T47D (cell line): ENCODE measurements around the gene CASR.
"Not testable (repeated sequence)": the region's sequence is repeated elsewhere in the genome, so short reads cannot be mapped to it uniquely, and the experiment has no call there.

Experiments used
- DNase-seq, 2 experiments: peaks; one replicate each; pipeline versions ENCODE4 v3.0.0 to v3.0.0-alpha.2; 2011 to 2012; ENCODE audit warnings: low read depth in 1 of 2, low spot score in 1 of 2
- JUND ChIP-seq: IDR thresholded peaks from 2 replicates; pipeline ENCODE4 v1.6.1; 2012; ENCODE audit warnings: low read depth
- in situ Hi-C: cut with HindIII; loops from 2 replicates; pipeline ENCODE4 v1.10.0; 2016; ENCODE audit warnings: low sequenced_read_pairs, low pct_unique_long_range_greater_than_20kb

CASR gene

GRCh38 chr3:122186372-122186771, 2.9 kb downstream of the CASR start:
- in situ Hi-C loops: no loop called here
- no peak for DNase-seq
- no peak for TF ChIP-seq JUND

- TF ChIP-seq JUND: no peak
- DNase-seq: no peak
- in situ Hi-C loops: no loop called here
These were observed 5.3 kb downstream of the CASR start for GRCh38 chr3:122188737-122189136.

GRCh38 chr3:122189357-122189756, 5.9 kb downstream of the CASR start:
- in situ Hi-C loops: no loop called here
- DNase-seq: no peak
- no peak for TF ChIP-seq JUND

GRCh38 chr3:122190525-122190924, 7.1 kb downstream of the CASR start:
- in situ Hi-C loops: no loop called here
- no peak for TF ChIP-seq JUND
- no peak for DNase-seq

- in situ Hi-C loops: no loop called here
- TF ChIP-seq JUND: no peak
- DNase-seq: no peak
These were observed 15.5 kb downstream of the CASR start for GRCh38 chr3:122198966-122199365.

- in situ Hi-C loops: no loop called here
- DNase-seq: no peak
- TF ChIP-seq JUND: no peak
These were observed 16.1 kb downstream of the CASR start for GRCh38 chr3:122199552-122199951.

- no peak for TF ChIP-seq JUND
- in situ Hi-C loops: no loop called here
- DNase-seq: peak in 1 of 2 experiments; percentile 3
These were observed 17.2 kb downstream of the CASR start for GRCh38 chr3:122200661-122201060.

GRCh38 chr3:122201476-122201875, 18.0 kb downstream of the CASR start:
- DNase-seq, in situ Hi-C loops: not testable (repeated sequence)

- no peak for TF ChIP-seq JUND
- in situ Hi-C loops: no loop called here
- no peak for DNase-seq
These were observed 25.1 kb downstream of the CASR start for GRCh38 chr3:122208579-122208978.

- TF ChIP-seq JUND: no peak
- in situ Hi-C loops: no loop called here
- no peak for DNase-seq
These were observed 30.2 kb downstream of the CASR start for GRCh38 chr3:122213650-122214049.

GRCh38 chr3:122214711-122215110, 31.2 kb downstream of the CASR start:
- no peak for DNase-seq
- TF ChIP-seq JUND: no peak
- in situ Hi-C loops: no loop called here

GRCh38 chr3:122215592-122216298, 32.3 kb downstream of the CASR start:
- TF ChIP-seq JUND: no peak
- DNase-seq: no peak
- in situ Hi-C loops: no loop called here

- in situ Hi-C loops: no loop called here
- no peak for DNase-seq
- TF ChIP-seq JUND: no peak
These were observed 34.4 kb downstream of the CASR start for GRCh38 chr3:122217901-122218300.

- in situ Hi-C loops: no loop called here
- no peak for TF ChIP-seq JUND
- no peak for DNase-seq
These were observed 35.9 kb downstream of the CASR start for GRCh38 chr3:122219242-122219872.
